K562 (cell line): Measurements from ENCODE around the gene BCL6B. TPM values are rescaled to one million over a fixed set of nuclear protein-coding genes. Genes with fewer than 3 reads are reported as not detected.

Experiments
- AFF1 ChIP-seq, 2 experiments: fragments of 450-650 bp; IDR thresholded peaks; 2 replicates each; pipeline ENCODE4 v1.6.1; 2018; ENCODE audit warnings: mild to moderate bottlenecking in 2 of 2, low read depth in 1 of 2; ENCODE audit not compliant: partially characterized antibody in 2 of 2
- BRF2 ChIP-seq: IDR thresholded peaks from 3 replicates; pipeline ENCODE4 v1.6.1; 2011; ENCODE audit warnings: borderline replicate concordance, mild to moderate bottlenecking; ENCODE audit not compliant: insufficient read length, insufficient read depth
- NR0B1 ChIP-seq: fragments of 450-650 bp; IDR thresholded peaks from one replicate; pipeline ENCODE4 v1.6.1; 2018; ENCODE audit warnings: mild to moderate bottlenecking, moderate library complexity; ENCODE audit not compliant: partially characterized antibody
- POU5F1 ChIP-seq: fragments of 150-350 bp; IDR thresholded peaks from 2 replicates; pipeline ENCODE4 v1.6.1; 2014; ENCODE audit warnings: borderline replicate concordance, low read length, low read depth, mild to moderate bottlenecking; ENCODE audit not compliant: partially characterized antibody
- RBBP5 ChIP-seq: fragments of 200-600 bp; sonication (generic); IDR thresholded peaks from 2 replicates; pipeline ENCODE4 v1.6.1; 2012; ENCODE audit warnings: borderline replicate concordance, mild to moderate bottlenecking, low read length, control low read depth, inconsistent platforms; ENCODE audit not compliant: insufficient read depth, poor library complexity, severe bottlenecking
- SIN3A ChIP-seq, 2 experiments: fragments of 150-350 bp in 1 of 2; IDR thresholded peaks; 2 replicates each; pipeline ENCODE4 v1.6.1; 2011 to 2016; ENCODE audit warnings: borderline replicate concordance in 2 of 2, low read depth in 2 of 2, low read length in 2 of 2, mild to moderate bottlenecking in 2 of 2, moderate library complexity in 2 of 2; ENCODE audit not compliant: control insufficient read depth in 1 of 2
- SMAD2 ChIP-seq: fragments of 150-350 bp; IDR thresholded peaks from 2 replicates; pipeline ENCODE4 v1.6.1; 2014; ENCODE audit warnings: low read depth, mild to moderate bottlenecking, low read length
- TFAP4 ChIP-seq: sonication (generic); formaldehyde crosslinking; IDR thresholded peaks from 2 replicates; pipeline ENCODE4 v1.8.0; 2022; ENCODE audit warnings: missing genetic modification reagents, mild to moderate bottlenecking, moderate library complexity, borderline replicate concordance
- ZNF511 ChIP-seq: sonication (generic); formaldehyde crosslinking; IDR thresholded peaks from 2 replicates; pipeline ENCODE4 v1.8.0; 2022; ENCODE audit warnings: mild to moderate bottlenecking, missing genetic modification reagents
- ZNF551 ChIP-seq: fragments of 250-450 bp; sonication (Bioruptor Pico); IDR thresholded peaks from 2 replicates; pipeline ENCODE4 v1.5.0; 2021; ENCODE audit warnings: mild to moderate bottlenecking, moderate library complexity
- ZNF592 ChIP-seq: fragments of 450-650 bp; IDR thresholded peaks from 2 replicates; pipeline ENCODE4 v1.6.1; 2017; ENCODE audit warnings: antibody characterized with exemption, mild to moderate bottlenecking
- polyA plus RNA-seq, 8 experiments: library from polyadenylated mRNA; depleted of rRNA in 4 of 8; stranded (reverse) in 5 of 8; unstranded in 3 of 8; fragments of >200 nt; fragmentation: Nextera tagmentation in 2 of 8; fragmentation: Illumina TruSeq in 1 of 8; extraction: Ambion mirVana in 2 of 8; extraction: Trizol in 1 of 8; gene quantifications; 2 replicates each; pipeline versions ENCODE4 v1.2.1 to v1.2.3, GENCODE V29; 2011 to 2014; ENCODE audit warnings: inconsistent platforms in 1 of 8, missing spikeins in 1 of 8
- total RNA-seq, 7 experiments: library from RNA; depleted of rRNA in 6 of 7; stranded (reverse); fragments of >200 nt in 6 of 7; fragmentation: Illumina TruSeq in 2 of 7; extraction: Trizol in 2 of 7; gene quantifications; 2 replicates each; pipeline versions ENCODE4 v1.2.1 to v1.2.3, GENCODE V29; 2011 to 2021; ENCODE audit warnings: low replicate concordance in 1 of 7

The BCL6B gene
- total and polyA plus RNA-seq, 9 of the 15 experiments (the other 6 are each of a cell fraction or from before 2014, with no cell fraction given) = 0.89 to 5.0 (median 3.6) TPM

- TF ChIP-seq ZNF592 (peak; percentile 17; the same call in 1 of the 2 replicates), ZNF551 (no peak), TFAP4 (CRISPR knock-in tag) (peak; percentile 22; the same call in 1 of the 2 replicates), POU5F1 (peak; percentile 12), SIN3A (IDR thresholded peaks at IDR 0.05; ENCODE audit: borderline replicate concordance in 2 of 2, control insufficient read depth in 1 of 2, low read depth in 2 of 2, low read length in 2 of 2) (peak in 1 of 2 experiments; percentile 48; a peak in 2 of 4 replicates), RBBP5 (peak; percentile 25), AFF1 (IDR thresholded peaks at IDR 0.05; ENCODE audit: low read depth in 1 of 2, partially characterized antibody in 2 of 2) (peak in 1 of 2 experiments; percentile 47), SMAD2 (no peak), NR0B1 (no peak), BRF2 (no peak), ZNF511 (no peak)
Measured at GRCh38 chr17:7035591-7036368, 12.9 kb downstream of the BCL6B start, which contains the start of gene SLC16A13 (continued).
